ENCODE measurements around the gene LGALS7B.

GRCh38 chr19:38742296-38742695 lies 46.7 kb upstream of the LGALS7B start:
- TF ChIP-seq, protein P1, sequence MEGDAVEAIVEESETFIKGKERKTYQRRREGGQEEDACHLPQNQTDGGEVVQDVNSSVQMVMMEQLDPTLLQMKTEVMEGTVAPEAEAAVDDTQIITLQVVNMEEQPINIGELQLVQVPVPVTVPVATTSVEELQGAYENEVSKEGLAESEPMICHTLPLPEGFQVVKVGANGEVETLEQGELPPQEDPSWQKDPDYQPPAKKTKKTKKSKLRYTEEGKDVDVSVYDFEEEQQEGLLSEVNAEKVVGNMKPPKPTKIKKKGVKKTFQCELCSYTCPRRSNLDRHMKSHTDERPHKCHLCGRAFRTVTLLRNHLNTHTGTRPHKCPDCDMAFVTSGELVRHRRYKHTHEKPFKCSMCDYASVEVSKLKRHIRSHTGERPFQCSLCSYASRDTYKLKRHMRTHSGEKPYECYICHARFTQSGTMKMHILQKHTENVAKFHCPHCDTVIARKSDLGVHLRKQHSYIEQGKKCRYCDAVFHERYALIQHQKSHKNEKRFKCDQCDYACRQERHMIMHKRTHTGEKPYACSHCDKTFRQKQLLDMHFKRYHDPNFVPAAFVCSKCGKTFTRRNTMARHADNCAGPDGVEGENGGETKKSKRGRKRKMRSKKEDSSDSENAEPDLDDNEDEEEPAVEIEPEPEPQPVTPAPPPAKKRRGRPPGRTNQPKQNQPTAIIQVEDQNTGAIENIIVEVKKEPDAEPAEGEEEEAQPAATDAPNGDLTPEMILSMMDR (IDR thresholded peaks at IDR 0.05; ENCODE audit: insufficient read depth, low read depth, low read length), result no peak
- TF ChIP-seq EZH2 (IDR thresholded peaks at IDR 0.05; ENCODE audit: insufficient read depth, low read length), result no peak
